ENCODE measurements around the gene IL26.

The IL26 gene

DNA sequence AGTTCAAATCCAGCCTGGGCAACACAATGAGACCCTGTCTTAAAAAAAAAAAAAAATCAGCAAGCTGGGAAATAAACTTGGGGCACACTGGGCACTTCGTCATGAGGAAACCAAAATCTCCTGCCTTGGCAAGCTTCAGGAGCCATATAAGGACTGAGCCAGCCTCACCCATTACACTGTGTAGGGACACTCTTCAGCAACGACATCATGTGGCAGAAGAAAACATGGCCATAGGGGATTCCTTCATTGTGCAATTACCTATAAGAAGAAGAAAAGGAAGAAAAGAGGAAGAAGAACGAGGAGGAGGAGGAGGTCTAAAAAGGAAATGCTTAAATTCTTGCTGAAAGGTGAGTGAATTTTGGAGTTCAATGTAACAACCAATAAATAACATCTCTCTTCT, 40.0 kb downstream of the IL26 start:
- Histone ChIP-seq H3K79me2 (no peaks in the 10 kb centered on the region), H3K27me3 (ENCODE audit: control insufficient read depth, insufficient read depth, low read length) (no peaks in the 10 kb centered on the region), H2AFZ (no peak overlapping the region), H3K36me3 (ENCODE audit: control insufficient read depth, insufficient read depth, low read length) (no peaks in the 10 kb centered on the region), H3K4me1 (no peaks in the 10 kb centered on the region), H3K27ac (no peak overlapping the region), H3K4me2 (ENCODE audit: low read length) (no peak overlapping the region), H3K9ac (no peak overlapping the region), H3K9me3 (ENCODE audit: control insufficient read depth, low read length) (no peaks in the 10 kb centered on the region), H3K4me3 (ENCODE audit: low read depth, low read length) (no peak overlapping the region)
- TF ChIP-seq, protein P1, sequence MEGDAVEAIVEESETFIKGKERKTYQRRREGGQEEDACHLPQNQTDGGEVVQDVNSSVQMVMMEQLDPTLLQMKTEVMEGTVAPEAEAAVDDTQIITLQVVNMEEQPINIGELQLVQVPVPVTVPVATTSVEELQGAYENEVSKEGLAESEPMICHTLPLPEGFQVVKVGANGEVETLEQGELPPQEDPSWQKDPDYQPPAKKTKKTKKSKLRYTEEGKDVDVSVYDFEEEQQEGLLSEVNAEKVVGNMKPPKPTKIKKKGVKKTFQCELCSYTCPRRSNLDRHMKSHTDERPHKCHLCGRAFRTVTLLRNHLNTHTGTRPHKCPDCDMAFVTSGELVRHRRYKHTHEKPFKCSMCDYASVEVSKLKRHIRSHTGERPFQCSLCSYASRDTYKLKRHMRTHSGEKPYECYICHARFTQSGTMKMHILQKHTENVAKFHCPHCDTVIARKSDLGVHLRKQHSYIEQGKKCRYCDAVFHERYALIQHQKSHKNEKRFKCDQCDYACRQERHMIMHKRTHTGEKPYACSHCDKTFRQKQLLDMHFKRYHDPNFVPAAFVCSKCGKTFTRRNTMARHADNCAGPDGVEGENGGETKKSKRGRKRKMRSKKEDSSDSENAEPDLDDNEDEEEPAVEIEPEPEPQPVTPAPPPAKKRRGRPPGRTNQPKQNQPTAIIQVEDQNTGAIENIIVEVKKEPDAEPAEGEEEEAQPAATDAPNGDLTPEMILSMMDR (IDR thresholded peaks at IDR 0.05), result no peak

DNA sequence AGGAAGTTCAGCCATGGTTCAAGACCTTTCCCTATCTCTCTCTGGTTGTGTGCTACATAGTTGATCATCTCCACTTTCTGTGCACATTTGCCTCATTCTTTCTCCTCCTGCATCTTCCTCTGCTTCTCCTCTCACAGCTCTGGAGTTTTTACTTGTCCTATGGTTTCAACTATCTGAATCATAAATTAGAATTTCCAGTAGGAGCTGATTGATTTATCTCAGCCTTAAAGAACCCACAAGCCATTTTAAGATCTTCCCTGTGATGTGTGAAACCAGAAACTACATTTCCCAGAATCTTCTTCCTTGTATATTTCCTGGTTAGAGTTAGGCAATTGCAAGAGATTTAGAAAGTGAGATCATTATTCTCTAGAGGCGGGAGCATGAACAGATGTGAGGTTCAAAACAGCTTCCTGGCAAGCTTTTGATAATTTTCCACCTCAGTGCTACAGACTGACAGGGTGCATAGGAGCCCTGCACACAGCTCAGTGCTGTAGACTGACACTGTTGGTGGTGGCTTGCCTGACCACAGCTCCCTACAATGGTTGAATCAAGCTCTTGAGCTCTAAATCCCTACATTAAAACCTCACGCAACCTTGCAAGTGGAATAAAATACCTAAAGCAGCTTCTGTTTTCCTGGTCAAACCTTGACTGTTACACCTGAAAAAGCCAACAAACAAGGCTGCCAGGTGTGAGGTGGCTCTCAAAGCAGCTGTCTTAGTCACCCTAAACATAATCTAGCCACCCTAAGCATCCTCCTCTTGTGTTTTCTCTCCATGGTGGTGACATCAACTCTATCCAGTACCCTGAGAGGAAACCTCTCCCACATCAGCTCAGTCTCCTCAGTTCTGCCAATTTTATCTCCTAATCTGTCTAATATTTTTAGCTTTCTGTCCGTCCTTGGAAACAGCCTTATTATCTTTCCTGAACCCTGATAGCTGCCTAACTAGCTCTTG, 44.5 kb downstream of the IL26 start:
- Histone ChIP-seq H3K4me3 (ENCODE audit: low read depth, low read length) (no peak overlapping the region), H3K36me3 (ENCODE audit: control insufficient read depth, insufficient read depth, low read length) (no peaks in the 10 kb centered on the region), H2AFZ (no peak overlapping the region), H3K4me2 (ENCODE audit: low read length) (no peak overlapping the region), H3K27ac (no peak overlapping the region), H3K79me2 (no peaks in the 10 kb centered on the region), H3K4me1 (no peaks in the 10 kb centered on the region), H3K9ac (no peak overlapping the region), H3K9me3 (ENCODE audit: control insufficient read depth, low read length) (no peaks in the 10 kb centered on the region), H3K27me3 (ENCODE audit: control insufficient read depth, insufficient read depth, low read length) (no peaks in the 10 kb centered on the region)
- TF ChIP-seq, protein P1 (IDR thresholded peaks at IDR 0.05), result no peak

DNA sequence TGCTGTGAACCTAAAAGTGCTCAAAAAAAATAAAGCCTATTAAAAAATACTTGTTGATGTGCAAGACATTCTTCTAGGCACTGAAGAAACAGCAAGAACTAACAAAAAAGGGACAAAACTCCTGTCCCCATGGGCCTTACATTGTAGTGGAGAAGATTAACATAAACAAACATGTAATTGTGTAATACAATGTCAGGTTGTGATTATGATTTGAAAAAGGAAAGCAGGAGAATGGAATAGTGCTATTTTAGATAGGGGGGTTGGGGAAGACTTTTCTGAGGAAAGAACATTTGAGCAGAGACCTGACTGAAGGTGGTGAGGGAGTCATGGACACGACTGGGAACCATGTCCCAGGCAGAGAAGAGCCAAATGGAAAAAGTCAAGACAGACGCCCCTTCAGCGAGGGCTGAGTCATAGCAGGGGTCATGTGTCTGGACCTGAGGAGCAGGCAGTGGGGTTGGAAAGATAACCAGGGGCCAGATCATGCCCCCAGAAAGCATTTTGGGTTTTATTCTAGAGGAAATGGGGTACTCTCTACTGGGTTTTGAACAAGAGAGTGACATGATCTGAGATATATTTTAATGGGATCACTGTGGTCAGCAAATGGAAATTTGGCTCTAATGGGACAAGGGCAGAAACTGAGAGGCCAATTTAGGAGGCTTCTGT, 46.7 kb downstream of the IL26 start:
- Histone ChIP-seq H2AFZ (no peak overlapping the region), H3K79me2 (no peaks in the 10 kb centered on the region), H3K9ac (no peak overlapping the region), H3K27me3 (ENCODE audit: control insufficient read depth, insufficient read depth, low read length) (no peaks in the 10 kb centered on the region), H3K4me3 (ENCODE audit: low read depth, low read length) (no peak overlapping the region), H3K4me2 (ENCODE audit: low read length) (no peak overlapping the region), H3K36me3 (ENCODE audit: control insufficient read depth, insufficient read depth, low read length) (no peaks in the 10 kb centered on the region), H3K4me1 (no peaks in the 10 kb centered on the region), H3K27ac (no peak overlapping the region), H3K9me3 (ENCODE audit: control insufficient read depth, low read length) (no peaks in the 10 kb centered on the region)
- TF ChIP-seq, protein P1 (IDR thresholded peaks at IDR 0.05), result no peak

DNA sequence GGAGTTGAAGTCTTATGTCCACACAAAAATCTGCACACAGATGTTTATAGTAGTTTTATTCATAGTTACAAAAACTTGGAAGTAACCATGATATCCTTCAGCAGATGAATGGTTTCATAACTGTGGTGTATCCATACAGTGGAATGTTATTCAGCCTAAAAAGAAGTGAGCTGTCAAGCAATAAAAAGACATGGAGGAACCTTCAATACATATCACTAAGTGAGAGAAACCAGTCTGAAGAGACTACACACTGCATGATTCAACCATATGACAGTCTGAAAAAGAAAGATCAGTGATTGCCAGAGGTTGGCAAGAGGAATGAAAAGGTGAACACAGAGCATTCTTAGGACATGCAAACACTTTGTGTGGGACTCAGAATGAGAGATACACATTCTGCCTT, 47.4 kb downstream of the IL26 start:
- no peaks in the 10 kb centered on the region for H3K36me3 ChIP-seq (ENCODE audit: control insufficient read depth, insufficient read depth, low read length)
- no peak overlapping the region for H3K27ac ChIP-seq
- H3K4me1 ChIP-seq, result no peaks in the 10 kb centered on the region
- H3K9me3 ChIP-seq (ENCODE audit: control insufficient read depth, low read length), result no peaks in the 10 kb centered on the region
- H3K4me2 ChIP-seq (ENCODE audit: low read length), result no peak overlapping the region
- no peaks in the 10 kb centered on the region for H3K27me3 ChIP-seq (ENCODE audit: control insufficient read depth, insufficient read depth, low read length)
- no peak overlapping the region for H3K9ac ChIP-seq
- no peak overlapping the region for H3K4me3 ChIP-seq (ENCODE audit: low read depth, low read length)
- no peaks in the 10 kb centered on the region for H3K79me2 ChIP-seq
- TF ChIP-seq, protein P1 (IDR thresholded peaks at IDR 0.05), result no peak
- H2AFZ ChIP-seq, result no peak overlapping the region

All from parathyroid adenoma (tissue), 2 donors.